K562 (cell line): Measurements from ENCODE around the gene CTF1. TPM values are rescaled to one million over a fixed set of nuclear protein-coding genes. Genes with fewer than 3 reads are reported as not detected.

Source experiments
- HMGXB4 ChIP-seq: sonication (generic); formaldehyde crosslinking; IDR thresholded peaks from 2 replicates; pipeline ENCODE4 v1.8.1; 2023; ENCODE audit warnings: mild to moderate bottlenecking, missing genetic modification reagents
- HSF4 ChIP-seq: fragments of 250-450 bp; sonication (Bioruptor Pico); IDR thresholded peaks from 2 replicates; pipeline ENCODE4 v2.1.2; 2022; ENCODE audit warnings: mild to moderate bottlenecking, moderate library complexity, borderline replicate concordance
- NCOA1 ChIP-seq: fragments of 450-650 bp; IDR thresholded peaks from 2 replicates; pipeline ENCODE4 v1.6.1; 2016; ENCODE audit warnings: low read depth
- ZBTB2 ChIP-seq: fragments of 450-650 bp; IDR thresholded peaks from 2 replicates; pipeline ENCODE4 v1.6.1; 2016; ENCODE audit warnings: antibody characterized with exemption
- ZBTB34 ChIP-seq: fragments of 250-450 bp; sonication (Bioruptor Pico); IDR thresholded peaks from 2 replicates; pipeline ENCODE4 v1.8.0; 2021; ENCODE audit warnings: mild to moderate bottlenecking, moderate library complexity
- ZC3H4 ChIP-seq: sonication (generic); formaldehyde crosslinking; IDR thresholded peaks from 2 replicates; pipeline ENCODE4 v1.9.0; 2021; ENCODE audit warnings: missing genetic modification reagents, borderline replicate concordance
- ZNF12 ChIP-seq: sonication (generic); formaldehyde crosslinking; IDR thresholded peaks from 2 replicates; pipeline ENCODE4 v1.4.0; 2020; ENCODE audit warnings: mild to moderate bottlenecking, missing genetic modification reagents
- polyA plus RNA-seq, 8 experiments: library from polyadenylated mRNA; depleted of rRNA in 4 of 8; stranded (reverse) in 5 of 8; unstranded in 3 of 8; fragments of >200 nt; fragmentation: Nextera tagmentation in 2 of 8; fragmentation: Illumina TruSeq in 1 of 8; extraction: Ambion mirVana in 2 of 8; extraction: Trizol in 1 of 8; gene quantifications; 2 replicates each; pipeline versions ENCODE4 v1.2.1 to v1.2.3, GENCODE V29; 2011 to 2014; ENCODE audit warnings: inconsistent platforms in 1 of 8, missing spikeins in 1 of 8
- total RNA-seq, 7 experiments: library from RNA; depleted of rRNA in 6 of 7; stranded (reverse); fragments of >200 nt in 6 of 7; fragmentation: Illumina TruSeq in 2 of 7; extraction: Trizol in 2 of 7; gene quantifications; 2 replicates each; pipeline versions ENCODE4 v1.2.1 to v1.2.3, GENCODE V29; 2011 to 2021; ENCODE audit warnings: low replicate concordance in 1 of 7

CTF1 gene
- total and polyA plus RNA-seq, 9 of the 15 experiments (the other 6 are each of a cell fraction or from before 2014, with no cell fraction given) = 0.24 to 2.5 (median 0.44) TPM

- TF ChIP-seq HMGXB4 (CRISPR knock-in tag) (no peak), ZBTB2 (no peak), HSF4 (0 out of 2 replicates have a peak, but pooled peaks have one; percentile 26), ZC3H4 (CRISPR knock-in tag) (0 out of 2 replicates have a peak, but pooled peaks have one; percentile 8), ZNF12 (CRISPR knock-in tag) (0 out of 2 replicates have a peak, but pooled peaks have one; percentile 16), NCOA1 (no peak), ZBTB34 (no peak)
These were observed 3.6 kb upstream of the CTF1 start (continued) for GRCh38 chr16:30892670-30893416.
